ENCODE measurements around the gene PTCH1. TPM values are rescaled to one million over a fixed set of nuclear protein-coding genes. Genes with fewer than 3 reads are reported as not detected.

Gene PTCH1
- total RNA-seq, 1 donor, result 3.3 TPM

- no peak overlapping the region for H2AFZ ChIP-seq (ENCODE audit: low read length)
- no peaks in the 10 kb centered on the region for H3K27me3 ChIP-seq (ENCODE audit: insufficient read depth, low read length)
- H3K4me2 ChIP-seq (ENCODE audit: insufficient read depth, low read length), result no peak overlapping the region
- no peak for DNase-seq (ENCODE audit: insufficient read length, low spot score, missing footprints)
- TF ChIP-seq CTCF (IDR thresholded peaks at IDR 0.05; ENCODE audit: extremely low read depth, low read depth, low read length), result no peak
- H4K20me1 ChIP-seq (ENCODE audit: insufficient read depth, low read length), result no peaks in the 10 kb centered on the region
- H3K36me3 ChIP-seq (ENCODE audit: insufficient read depth, low read length), result no peaks in the 10 kb centered on the region
- no peak overlapping the region for H3K27ac ChIP-seq (ENCODE audit: low read depth, low read length)
- H3K4me3 ChIP-seq (ENCODE audit: insufficient read depth, low read length), result no peak overlapping the region
- no peaks in the 10 kb centered on the region for H3K4me1 ChIP-seq (ENCODE audit: insufficient read depth, low read length)
- no peaks in the 10 kb centered on the region for H3K79me2 ChIP-seq (ENCODE audit: insufficient read depth, low read length)
- H3K9me3 ChIP-seq (ENCODE audit: low read depth, low read length), result peaks cover 6% of the 10 kb centered on the region
Observed at GRCh38 chr9:95420518-95420917, 96.3 kb downstream of the PTCH1 start.

- no peak for DNase-seq (ENCODE audit: insufficient read length, low spot score, missing footprints)
- no peak for TF ChIP-seq CTCF (IDR thresholded peaks at IDR 0.05; ENCODE audit: extremely low read depth, low read depth, low read length)
Observed at GRCh38 chr9:95419444-95419843, 97.3 kb downstream of the PTCH1 start.

GRCh38 chr9:95415158-95415557 is 101.6 kb downstream of the PTCH1 start:
- Histone ChIP-seq H3K4me1 (ENCODE audit: insufficient read depth, low read length) (peaks cover under 1% of the 10 kb centered on the region), H3K36me3 (ENCODE audit: insufficient read depth, low read length) (no peaks in the 10 kb centered on the region), H3K79me2 (ENCODE audit: insufficient read depth, low read length) (no peaks in the 10 kb centered on the region), H3K27ac (ENCODE audit: low read depth, low read length) (no peak overlapping the region), H3K9me3 (ENCODE audit: low read depth, low read length) (no peaks in the 10 kb centered on the region), H2AFZ (ENCODE audit: low read length) (no peak overlapping the region), H3K4me3 (ENCODE audit: insufficient read depth, low read length) (no peak overlapping the region), H4K20me1 (ENCODE audit: insufficient read depth, low read length) (no peaks in the 10 kb centered on the region), H3K27me3 (ENCODE audit: insufficient read depth, low read length) (no peaks in the 10 kb centered on the region), H3K4me2 (ENCODE audit: insufficient read depth, low read length) (no peak overlapping the region)
- TF ChIP-seq CTCF (IDR thresholded peaks at IDR 0.05; ENCODE audit: extremely low read depth, low read depth, low read length), result no peak
- DNase-seq (ENCODE audit: insufficient read length, low spot score, missing footprints), result no peak

More at GRCh38 chr9:95419444-95419843, 97.3 kb downstream of the PTCH1 start:
- Histone ChIP-seq H3K27ac (ENCODE audit: low read depth, low read length) (no peak overlapping the region), H3K79me2 (ENCODE audit: insufficient read depth, low read length) (no peaks in the 10 kb centered on the region), H3K4me3 (ENCODE audit: insufficient read depth, low read length) (no peak overlapping the region), H4K20me1 (ENCODE audit: insufficient read depth, low read length) (no peaks in the 10 kb centered on the region), H2AFZ (ENCODE audit: low read length) (no peak overlapping the region), H3K36me3 (ENCODE audit: insufficient read depth, low read length) (no peaks in the 10 kb centered on the region), H3K4me1 (ENCODE audit: insufficient read depth, low read length) (no peaks in the 10 kb centered on the region), H3K9me3 (ENCODE audit: low read depth, low read length) (peaks cover 6% of the 10 kb centered on the region), H3K4me2 (ENCODE audit: insufficient read depth, low read length) (no peak overlapping the region), H3K27me3 (ENCODE audit: insufficient read depth, low read length) (no peaks in the 10 kb centered on the region)

- no peaks in the 10 kb centered on the region for H3K9me3 ChIP-seq (ENCODE audit: low read depth, low read length)
- no peaks in the 10 kb centered on the region for H4K20me1 ChIP-seq (ENCODE audit: insufficient read depth, low read length)
- H3K27me3 ChIP-seq (ENCODE audit: insufficient read depth, low read length), result no peaks in the 10 kb centered on the region
- no peak overlapping the region for H3K4me3 ChIP-seq (ENCODE audit: insufficient read depth, low read length)
- no peaks in the 10 kb centered on the region for H3K79me2 ChIP-seq (ENCODE audit: insufficient read depth, low read length)
- H2AFZ ChIP-seq (ENCODE audit: low read length), result no peak overlapping the region
- TF ChIP-seq CTCF (IDR thresholded peaks at IDR 0.05; ENCODE audit: extremely low read depth, low read depth, low read length), result no peak
- H3K4me2 ChIP-seq (ENCODE audit: insufficient read depth, low read length), result no peak overlapping the region
- DNase-seq (ENCODE audit: insufficient read length, low spot score, missing footprints), result no peak
- no peak overlapping the region for H3K27ac ChIP-seq (ENCODE audit: low read depth, low read length)
- peaks cover 5% of the 10 kb centered on the region for H3K4me1 ChIP-seq (ENCODE audit: insufficient read depth, low read length)
- no peaks in the 10 kb centered on the region for H3K36me3 ChIP-seq (ENCODE audit: insufficient read depth, low read length)
Observed at GRCh38 chr9:95413793-95414192, 103.0 kb downstream of the PTCH1 start.
